Keratinocyte (primary cell): ENCODE results near the gene RNF121. TPM values are rescaled to one million over a fixed set of nuclear protein-coding genes. Genes with fewer than 3 reads are reported as not detected.

Experiments used
- DNase-seq: peaks from one replicate; pipeline ENCODE4 v3.0.0-alpha.2; 2011; ENCODE audit warnings: low read depth, missing footprints, low spot score
- FAIRE-seq: peaks from 2 replicates; lab custom pipeline; 2011; peaks lifted over from hg19 to GRCh38; lab: Jason Lieb, UNC
- H2AFZ ChIP-seq: 2 replicates; pipeline ENCODE4 v1.6.0; 2012; ENCODE audit warnings: low read length, control low read depth, inconsistent platforms; ENCODE audit not compliant: control insufficient read depth
- H3K27ac ChIP-seq: 2 replicates; pipeline ENCODE4 v1.5.1; 2011; ENCODE audit warnings: low read length; ENCODE audit not compliant: control insufficient read depth, insufficient read depth
- H3K27me3 ChIP-seq: 3 replicates; pipeline ENCODE4 v1.6.0; 2011; ENCODE audit warnings: low read length; ENCODE audit not compliant: control insufficient read depth, insufficient read depth; ENCODE audit errors: extremely low read depth
- H3K36me3 ChIP-seq, 2 experiments: 2 replicates in 1 of 2; 3 replicates in 1 of 2; pipeline ENCODE4 v1.5.1; 2011; ENCODE audit warnings: low read length in 2 of 2, mild to moderate bottlenecking in 1 of 2; ENCODE audit not compliant: control insufficient read depth in 2 of 2, insufficient read depth in 2 of 2; ENCODE audit errors: extremely low read depth in 1 of 2
- H3K4me1 ChIP-seq: 3 replicates; pipeline ENCODE4 v1.5.1; 2011; ENCODE audit warnings: low read length; ENCODE audit not compliant: control insufficient read depth, insufficient read depth; ENCODE audit errors: extremely low read depth
- H3K4me2 ChIP-seq: 3 replicates; pipeline ENCODE4 v1.6.0; 2011; ENCODE audit warnings: low read depth, low read length; ENCODE audit not compliant: control insufficient read depth, insufficient read depth; ENCODE audit errors: extremely low read depth
- H3K4me3 ChIP-seq, 3 experiments: fragments of 200-600 bp in 1 of 3; sonication (generic) in 1 of 3; 2 replicates in 2 of 3; 3 replicates in 1 of 3; pipeline ENCODE4 v1.5.1; 2011 to 2016; ENCODE audit warnings: low read length in 3 of 3, mild to moderate bottlenecking in 3 of 3, control low read depth in 2 of 3, inconsistent platforms in 1 of 3, low read depth in 1 of 3, mixed read lengths in 1 of 3, mixed run types in 1 of 3, moderate library complexity in 1 of 3; ENCODE audit not compliant: control insufficient read depth in 2 of 3, insufficient read depth in 2 of 3; ENCODE audit errors: extremely low read depth in 1 of 3
- H3K79me2 ChIP-seq: 2 replicates; pipeline ENCODE4 v1.6.0; 2012; ENCODE audit warnings: low read length; ENCODE audit not compliant: control insufficient read depth, insufficient read depth
- H3K9ac ChIP-seq: 3 replicates; pipeline ENCODE4 v1.6.0; 2011; ENCODE audit warnings: low read length; ENCODE audit not compliant: control insufficient read depth, insufficient read depth; ENCODE audit errors: extremely low read depth
- H3K9me1 ChIP-seq: 3 replicates; pipeline ENCODE4 v1.6.0; 2011; ENCODE audit warnings: low read length; ENCODE audit not compliant: control insufficient read depth, insufficient read depth; ENCODE audit errors: extremely low read depth
- H3K9me3 ChIP-seq: 2 replicates; pipeline ENCODE4 v1.5.1; 2012; ENCODE audit warnings: low read depth, low read length; ENCODE audit not compliant: control insufficient read depth
- H4K20me1 ChIP-seq: 3 replicates; pipeline ENCODE4 v1.6.0; 2011; ENCODE audit warnings: low read length; ENCODE audit not compliant: control insufficient read depth, insufficient read depth; ENCODE audit errors: extremely low read depth
- EZH2 ChIP-seq: IDR thresholded peaks from one replicate; pipeline ENCODE4 v1.6.1; 2012; ENCODE audit warnings: inconsistent platforms, mild to moderate bottlenecking, low read length, moderate library complexity
- dilution Hi-C: fragments of 300-500 bp; cut with MboI; formaldehyde crosslinking; loops from one replicate; pipeline ENCODE4 v1.7.0; 2020; ENCODE audit warnings: low sequenced_read_pairs; ENCODE audit not compliant: extremely low pct_ligation_motif_present
- polyA plus RNA-seq, 5 experiments: library from polyadenylated mRNA; depleted of rRNA in 3 of 5; stranded (reverse) in 3 of 5; stranded (forward) in 1 of 5; unstranded in 1 of 5; fragments of >200 nt; gene quantifications; 1 replicate in 1 of 5; 2 replicates in 3 of 5; 3 replicates in 1 of 5; pipeline versions ENCODE4 v1.2.1 to v1.2.3, GENCODE V29; 2011 to 2012; ENCODE audit warnings: missing spikeins in 2 of 5, low read depth in 1 of 5, low replicate concordance in 1 of 5
- TF ChIP-seq, protein P1 (sequence below), 3 experiments: IDR thresholded peaks in 1 of 3; conservative IDR thresholded peaks in 1 of 3; optimal IDR thresholded peaks in 1 of 3; 2 replicates in 2 of 3; 3 replicates in 1 of 3; pipeline versions ENCODE3 to v1.5.1; 2011; ENCODE audit warnings: low read length in 3 of 3, mild to moderate bottlenecking in 3 of 3, moderate library complexity in 2 of 3, control low read depth in 1 of 3, inconsistent platforms in 1 of 3; ENCODE audit not compliant: insufficient read depth in 2 of 3; ENCODE audit errors: extremely low read depth in 1 of 3

RNF121 gene
- polyA plus RNA-seq, 1 donor (not counting 4 experiments of a cell fraction or from before 2014, with no cell fraction given): 46.4 TPM

GRCh38 chr11:71934213-71934612, 5.4 kb downstream of the RNF121 start:
- Histone ChIP-seq H3K4me2 (no peak overlapping the region), H4K20me1 (no peaks in the 10 kb centered on the region), H3K27ac (no peak overlapping the region), H3K9ac (no peak overlapping the region), H3K4me1 (peaks cover 23% of the 10 kb centered on the region), H3K36me3 (peaks cover 1 to 2% of the 10 kb centered on the region in 2 experiments), H3K9me1 (peaks cover 2% of the 10 kb centered on the region), H3K4me3 (no peak overlapping the region), H3K79me2 (peaks cover 75% of the 10 kb centered on the region), H3K27me3 (no peaks in the 10 kb centered on the region), H2AFZ (no peak overlapping the region), H3K9me3 (no peaks in the 10 kb centered on the region)
- no peak for FAIRE-seq
- TF ChIP-seq EZH2: no peak
- TF ChIP-seq, protein P1, sequence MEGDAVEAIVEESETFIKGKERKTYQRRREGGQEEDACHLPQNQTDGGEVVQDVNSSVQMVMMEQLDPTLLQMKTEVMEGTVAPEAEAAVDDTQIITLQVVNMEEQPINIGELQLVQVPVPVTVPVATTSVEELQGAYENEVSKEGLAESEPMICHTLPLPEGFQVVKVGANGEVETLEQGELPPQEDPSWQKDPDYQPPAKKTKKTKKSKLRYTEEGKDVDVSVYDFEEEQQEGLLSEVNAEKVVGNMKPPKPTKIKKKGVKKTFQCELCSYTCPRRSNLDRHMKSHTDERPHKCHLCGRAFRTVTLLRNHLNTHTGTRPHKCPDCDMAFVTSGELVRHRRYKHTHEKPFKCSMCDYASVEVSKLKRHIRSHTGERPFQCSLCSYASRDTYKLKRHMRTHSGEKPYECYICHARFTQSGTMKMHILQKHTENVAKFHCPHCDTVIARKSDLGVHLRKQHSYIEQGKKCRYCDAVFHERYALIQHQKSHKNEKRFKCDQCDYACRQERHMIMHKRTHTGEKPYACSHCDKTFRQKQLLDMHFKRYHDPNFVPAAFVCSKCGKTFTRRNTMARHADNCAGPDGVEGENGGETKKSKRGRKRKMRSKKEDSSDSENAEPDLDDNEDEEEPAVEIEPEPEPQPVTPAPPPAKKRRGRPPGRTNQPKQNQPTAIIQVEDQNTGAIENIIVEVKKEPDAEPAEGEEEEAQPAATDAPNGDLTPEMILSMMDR (optimal IDR thresholded peaks at IDR 0.05 in 1 of 3, IDR thresholded peaks at IDR 0.05 in 1 of 3, conservative IDR thresholded peaks at IDR 0.05 in 1 of 3; ENCODE audit: extremely low read depth in 1 of 3, insufficient read depth in 2 of 3, low read length in 3 of 3): no peak
- no peak for DNase-seq
- dilution Hi-C loops: no loop called here

DNA sequence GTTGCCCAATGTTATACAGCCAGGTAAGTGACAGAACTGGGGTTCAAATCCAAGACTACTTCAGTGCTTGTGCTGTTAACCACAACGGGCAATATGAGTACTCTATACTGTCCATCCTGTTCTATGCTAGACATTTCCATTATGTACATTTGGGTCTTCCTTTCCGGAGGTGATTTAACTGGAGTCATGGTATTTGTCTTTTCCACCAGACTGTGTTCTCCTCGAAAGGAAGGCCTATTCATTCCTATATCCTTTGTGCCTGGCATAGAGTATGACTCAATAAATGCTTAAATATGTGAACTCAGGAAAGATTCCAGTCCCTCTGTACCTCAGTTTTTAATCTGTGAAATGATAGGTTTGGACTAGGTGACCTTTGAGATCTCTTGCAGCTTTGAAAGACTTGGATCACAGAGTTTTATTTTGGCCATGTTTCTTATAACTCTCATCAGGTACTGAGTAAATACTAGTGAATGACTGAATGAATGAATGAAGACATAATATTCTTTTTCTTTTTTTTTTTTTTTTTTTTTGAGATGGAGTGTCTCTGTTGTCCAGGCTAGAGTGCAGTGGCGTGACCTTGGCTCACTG, 6.6 kb downstream of the RNF121 start:
- Histone ChIP-seq H3K79me2 (peaks cover 73% of the 10 kb centered on the region), H3K27ac (no peak overlapping the region), H3K9me3 (no peaks in the 10 kb centered on the region), H4K20me1 (no peaks in the 10 kb centered on the region), H3K27me3 (no peaks in the 10 kb centered on the region), H3K4me2 (no peak overlapping the region), H3K36me3 (peaks cover 1 to 2% of the 10 kb centered on the region in 2 experiments), H3K4me3 (no peak overlapping the region), H3K4me1 (peaks cover 14% of the 10 kb centered on the region), H2AFZ (no peak overlapping the region), H3K9me1 (peaks cover 2% of the 10 kb centered on the region), H3K9ac (no peak overlapping the region)
- dilution Hi-C loops: no loop called here
- FAIRE-seq (no peak), DNase-seq (no peak)
- TF ChIP-seq, protein P1 (optimal IDR thresholded peaks at IDR 0.05 in 1 of 3, IDR thresholded peaks at IDR 0.05 in 1 of 3, conservative IDR thresholded peaks at IDR 0.05 in 1 of 3; ENCODE audit: extremely low read depth in 1 of 3, insufficient read depth in 2 of 3, low read length in 3 of 3): no peak
- TF ChIP-seq EZH2: no peak
